ENCODE measurements around the gene ADD3. TPM values are rescaled to one million over a fixed set of nuclear protein-coding genes. Genes with fewer than 3 reads are reported as not detected.

Gene ADD3
- total and polyA plus RNA-seq, 4 donors = 15.4 to 55.9 (median 22.8) TPM

- no peak for TF ChIP-seq SP1 (IDR thresholded peaks at IDR 0.05)
- TF ChIP-seq ATF3 (IDR thresholded peaks at IDR 0.05) = no peak
- no peak for TF ChIP-seq HNF4G (IDR thresholded peaks at IDR 0.05)
- no peak for TF ChIP-seq RXRA (IDR thresholded peaks at IDR 0.05)
- TF ChIP-seq YY1 (IDR thresholded peaks at IDR 0.05) = no peak
- TF ChIP-seq ZBTB33 (IDR thresholded peaks at IDR 0.05) = no peak
- TF ChIP-seq CTCF (IDR thresholded peaks at IDR 0.05; ENCODE audit: low read depth, low read length, missing input control) = no peak
- TF ChIP-seq RAD21 (IDR thresholded peaks at IDR 0.05) = no peak
- no peak for TF ChIP-seq FOXA1 (IDR thresholded peaks at IDR 0.05)
- no peak for TF ChIP-seq REST (IDR thresholded peaks at IDR 0.05)
- no peak for TF ChIP-seq TAF1 (conservative IDR thresholded peaks at IDR 0.05)
- no peak for TF ChIP-seq FOXA2 (IDR thresholded peaks at IDR 0.05)
- no peak for TF ChIP-seq EGR1 (IDR thresholded peaks at IDR 0.05; ENCODE audit: low read depth in 2 of 2)
- no peak for TF ChIP-seq JUND (IDR thresholded peaks at IDR 0.05)
- no peak for TF ChIP-seq MAX (IDR thresholded peaks at IDR 0.05)
- TF ChIP-seq HNF4A (conservative IDR thresholded peaks at IDR 0.05) = no peak
- TF ChIP-seq GABPA (IDR thresholded peaks at IDR 0.05 in 1 of 2, conservative IDR thresholded peaks at IDR 0.05 in 1 of 2) = no peak
- no peak for TF ChIP-seq NR2F2 (IDR thresholded peaks at IDR 0.05)
- Histone ChIP-seq H3K36me3 (ENCODE audit: control insufficient read depth in 4 of 4, insufficient read depth in 3 of 4, low read depth in 1 of 4, low read length in 3 of 4) (peaks cover 0 to 19% (median 11%) of the 10 kb centered on the region in 4 donors), H3K9me3 (ENCODE audit: control insufficient read depth in 4 of 4, low read length in 3 of 4) (no peaks in the 10 kb centered on the region), H3K4me1 (ENCODE audit: control insufficient read depth in 4 of 4, insufficient read depth in 4 of 4, low read length in 3 of 4) (no peaks in the 10 kb centered on the region), H3K27me3 (ENCODE audit: control insufficient read depth in 4 of 4, insufficient read depth in 4 of 4, low read length in 3 of 4) (no peaks in the 10 kb centered on the region), H3K4me3 (ENCODE audit: low read depth in 1 of 3, low read length in 3 of 3) (no peak overlapping the region), H3K27ac (ENCODE audit: low read depth in 1 of 2, low read length in 2 of 2) (no peak overlapping the region), H3K9ac (ENCODE audit: low read depth in 1 of 2, low read length in 2 of 2) (no peak overlapping the region)
- no peak for DNase-seq (ENCODE audit: low spot score)
Observed at GRCh38 chr10:110129490-110129889, 121.7 kb downstream of the ADD3 start.
